ENCODE results near the gene B4GALT3. TPM values are rescaled to one million over a fixed set of nuclear protein-coding genes. Genes with fewer than 3 reads are reported as not detected.

Gene B4GALT3
- total and polyA plus RNA-seq, 2 donors (not counting 3 experiments of a cell fraction or from before 2014, with no cell fraction given), result 39.5 to 60.4 TPM

- TF ChIP-seq MYC (IDR thresholded peaks at IDR 0.05; ENCODE audit: low read depth, low read length) (no peak), FOS (IDR thresholded peaks at IDR 0.05; ENCODE audit: borderline replicate concordance, insufficient read depth, low read length) (no peak), MAX (IDR thresholded peaks at IDR 0.05; ENCODE audit: insufficient read depth, insufficient read length) (no peak), EZH2 (IDR thresholded peaks at IDR 0.05; ENCODE audit: borderline replicate concordance, low read depth, low read length, severe bottlenecking) (no peak), POLR2A (IDR thresholded peaks at IDR 0.05; ENCODE audit: low read depth, low read length) (no peak), POLR2AphosphoS5 (IDR thresholded peaks at IDR 0.05; ENCODE audit: insufficient read depth, low read depth, low read length) (no peak), CTCF (IDR thresholded peaks at IDR 0.05; ENCODE audit: extremely low read depth in 1 of 2, insufficient read depth in 1 of 2, low read depth in 1 of 2, low read length in 2 of 2) (no peak), JUN (IDR thresholded peaks at IDR 0.05; ENCODE audit: borderline replicate concordance, insufficient read depth, insufficient read length, low read depth) (no peak), GATA2 (IDR thresholded peaks at IDR 0.05; ENCODE audit: insufficient read depth, insufficient read length, low read depth, low read length) (no peak)
- H3K27me3 ChIP-seq (ENCODE audit: control insufficient read depth in 2 of 2, insufficient read depth in 2 of 2, low read length in 2 of 2), result no peaks in the 10 kb centered on the region
- no peak overlapping the region for H3K27ac ChIP-seq (ENCODE audit: insufficient read depth, low read depth, low read length)
- intact Hi-C loops (cut with micrococcal nuclease) (no loop called here), dilution Hi-C loops (cut with MboI; ENCODE audit: extremely low pct_ligation_motif_present, low sequenced_read_pairs) (no loop called here)
- no peak overlapping the region for H3K4me3 ChIP-seq (replicated peaks in 1 of 3; ENCODE audit: insufficient read depth in 1 of 3, low read depth in 1 of 3, low read length in 3 of 3)
- no peaks in the 10 kb centered on the region for H3K36me3 ChIP-seq (ENCODE audit: control insufficient read depth in 2 of 2, extremely low read depth in 1 of 2, insufficient read depth in 2 of 2, low read length in 2 of 2)
- H3K9me1 ChIP-seq (replicated peaks; ENCODE audit: control insufficient read depth, extremely low read depth, insufficient read depth, low read length), result no peaks in the 10 kb centered on the region
- FAIRE-seq (no peak), DNase-seq (ENCODE audit: low read depth, low spot score) (no peak)
- ChIA-PET CTCF (interaction anchor here (1.3 kb wide), 1 partner anchor 311 kb away, joined by 3 read pairs; no protein-coding TSS in a partner anchor), POLR2A (interaction anchor here (0.7 kb wide), 1 partner anchor 244 kb away, joined by 3 read pairs; no protein-coding TSS in a partner anchor)
- no peaks in the 10 kb centered on the region for H3K9me3 ChIP-seq (replicated peaks; ENCODE audit: control insufficient read depth, insufficient read depth, low read length)
- H3K4me2 ChIP-seq (ENCODE audit: insufficient read depth, low read length), result no peak overlapping the region
- no peak overlapping the region for H2AFZ ChIP-seq (ENCODE audit: low read depth, low read length)
- BruUV-seq (replicated peaks), result no TSS peak
- no peaks in the 10 kb centered on the region for H3K4me1 ChIP-seq (ENCODE audit: control insufficient read depth, extremely low read depth, insufficient read depth, low read length)
- H4K20me1 ChIP-seq (replicated peaks; ENCODE audit: control insufficient read depth, extremely low read depth, insufficient read depth, low read length), result no peaks in the 10 kb centered on the region
- H3K9ac ChIP-seq (replicated peaks; ENCODE audit: extremely low read depth, insufficient read depth, low read length), result no peak overlapping the region
- no peaks in the 10 kb centered on the region for H3K79me2 ChIP-seq (ENCODE audit: control insufficient read depth, insufficient read depth, low read length)
These were observed 31.5 kb downstream of the B4GALT3 start for GRCh38 chr1:161145832-161146231.
